ENCODE measurements around the gene PCDH9.

The PCDH9 gene

GRCh38 chr13:66663711-66664110, 566.4 kb downstream of the PCDH9 start:
- Histone ChIP-seq H3K36me3 (ENCODE audit: insufficient read depth, low read length) (no peaks in the 10 kb centered on the region), H3K4me2 (ENCODE audit: low read length) (no peak overlapping the region), H3K9me3 (replicated peaks; ENCODE audit: low read length) (no peaks in the 10 kb centered on the region), H3K4me1 (ENCODE audit: control insufficient read depth, insufficient read depth, low read length) (peaks cover 34% of the 10 kb centered on the region), H3K27me3 (ENCODE audit: control insufficient read depth, insufficient read depth, low read length) (no peaks in the 10 kb centered on the region), H3K4me3 (ENCODE audit: low read length) (no peak overlapping the region), H3K9ac (ENCODE audit: low read depth, low read length) (no peak overlapping the region)

- Histone ChIP-seq H3K9me3 (replicated peaks; ENCODE audit: low read length) (no peaks in the 10 kb centered on the region), H3K4me3 (ENCODE audit: low read length) (no peak overlapping the region), H3K9ac (ENCODE audit: low read depth, low read length) (no peak overlapping the region)
Measured at GRCh38 chr13:66663206-66663605, 566.9 kb downstream of the PCDH9 start.

GRCh38 chr13:66661336-66661735, 568.8 kb downstream of the PCDH9 start:
- Histone ChIP-seq H3K27me3 (ENCODE audit: control insufficient read depth, insufficient read depth, low read length) (no peaks in the 10 kb centered on the region), H3K9ac (ENCODE audit: low read depth, low read length) (no peak overlapping the region), H3K9me3 (replicated peaks; ENCODE audit: low read length) (no peaks in the 10 kb centered on the region), H3K4me3 (ENCODE audit: low read length) (no peak overlapping the region), H3K4me1 (ENCODE audit: control insufficient read depth, insufficient read depth, low read length) (peaks cover 42% of the 10 kb centered on the region), H3K36me3 (ENCODE audit: insufficient read depth, low read length) (no peaks in the 10 kb centered on the region), H3K4me2 (ENCODE audit: low read length) (no peak overlapping the region)

More at GRCh38 chr13:66663206-66663605, 566.9 kb downstream of the PCDH9 start:
- H3K27me3 ChIP-seq (ENCODE audit: control insufficient read depth, insufficient read depth, low read length): no peaks in the 10 kb centered on the region
- H3K36me3 ChIP-seq (ENCODE audit: insufficient read depth, low read length): no peaks in the 10 kb centered on the region
- no peak overlapping the region for H3K4me2 ChIP-seq (ENCODE audit: low read length)
- peaks cover 35% of the 10 kb centered on the region for H3K4me1 ChIP-seq (ENCODE audit: control insufficient read depth, insufficient read depth, low read length)

GRCh38 chr13:66660468-66660813, 569.7 kb downstream of the PCDH9 start:
- Histone ChIP-seq H3K4me2 (ENCODE audit: low read length) (no peak overlapping the region), H3K9me3 (replicated peaks; ENCODE audit: low read length) (no peaks in the 10 kb centered on the region), H3K9ac (ENCODE audit: low read depth, low read length) (no peak overlapping the region), H3K36me3 (ENCODE audit: insufficient read depth, low read length) (no peaks in the 10 kb centered on the region), H3K4me3 (ENCODE audit: low read length) (no peak overlapping the region), H3K4me1 (ENCODE audit: control insufficient read depth, insufficient read depth, low read length) (peaks cover 35% of the 10 kb centered on the region), H3K27me3 (ENCODE audit: control insufficient read depth, insufficient read depth, low read length) (no peaks in the 10 kb centered on the region)

GRCh38 chr13:66659701-66660467, 570.3 kb downstream of the PCDH9 start:
- peak overlapping the region; percentile 68 for H3K4me2 ChIP-seq (ENCODE audit: low read length)
- H3K27me3 ChIP-seq (ENCODE audit: control insufficient read depth, insufficient read depth, low read length): no peaks in the 10 kb centered on the region
- no peaks in the 10 kb centered on the region for H3K36me3 ChIP-seq (ENCODE audit: insufficient read depth, low read length)
- H3K9me3 ChIP-seq (replicated peaks; ENCODE audit: low read length): no peaks in the 10 kb centered on the region
- peak overlapping the region; percentile 11 for H3K4me3 ChIP-seq (ENCODE audit: low read length)
- peaks cover 35% of the 10 kb centered on the region for H3K4me1 ChIP-seq (ENCODE audit: control insufficient read depth, insufficient read depth, low read length)
- peak overlapping the region; percentile 58 for H3K9ac ChIP-seq (ENCODE audit: low read depth, low read length)

GRCh38 chr13:66659286-66659685, 570.9 kb downstream of the PCDH9 start:
- Histone ChIP-seq H3K4me2 (ENCODE audit: low read length) (peak overlapping the region; percentile 68), H3K36me3 (ENCODE audit: insufficient read depth, low read length) (no peaks in the 10 kb centered on the region), H3K9me3 (replicated peaks; ENCODE audit: low read length) (no peaks in the 10 kb centered on the region), H3K4me1 (ENCODE audit: control insufficient read depth, insufficient read depth, low read length) (peaks cover 35% of the 10 kb centered on the region), H3K4me3 (ENCODE audit: low read length) (no peak overlapping the region), H3K27me3 (ENCODE audit: control insufficient read depth, insufficient read depth, low read length) (no peaks in the 10 kb centered on the region), H3K9ac (ENCODE audit: low read depth, low read length) (peak overlapping the region; percentile 58)

GRCh38 chr13:66657165-66657881, 572.8 kb downstream of the PCDH9 start:
- Histone ChIP-seq H3K4me1 (ENCODE audit: control insufficient read depth, insufficient read depth, low read length) (peaks cover 35% of the 10 kb centered on the region), H3K4me2 (ENCODE audit: low read length) (peak overlapping the region; percentile 33), H3K36me3 (ENCODE audit: insufficient read depth, low read length) (no peaks in the 10 kb centered on the region), H3K4me3 (ENCODE audit: low read length) (no peak overlapping the region), H3K9me3 (replicated peaks; ENCODE audit: low read length) (no peaks in the 10 kb centered on the region), H3K9ac (ENCODE audit: low read depth, low read length) (peak overlapping the region; percentile 14), H3K27me3 (ENCODE audit: control insufficient read depth, insufficient read depth, low read length) (no peaks in the 10 kb centered on the region)

- no peak overlapping the region for H3K9ac ChIP-seq (ENCODE audit: low read depth, low read length)
- H3K36me3 ChIP-seq (ENCODE audit: insufficient read depth, low read length): no peaks in the 10 kb centered on the region
- no peak overlapping the region for H3K4me3 ChIP-seq (ENCODE audit: low read length)
- H3K4me2 ChIP-seq (ENCODE audit: low read length): no peak overlapping the region
- H3K4me1 ChIP-seq (ENCODE audit: control insufficient read depth, insufficient read depth, low read length): peaks cover 32% of the 10 kb centered on the region
- H3K9me3 ChIP-seq (replicated peaks; ENCODE audit: low read length): no peaks in the 10 kb centered on the region
- no peaks in the 10 kb centered on the region for H3K27me3 ChIP-seq (ENCODE audit: control insufficient read depth, insufficient read depth, low read length)
Measured at GRCh38 chr13:66655847-66656454, 574.2 kb downstream of the PCDH9 start.

- H3K9me3 ChIP-seq (replicated peaks; ENCODE audit: low read length): no peaks in the 10 kb centered on the region
- no peak overlapping the region for H3K4me3 ChIP-seq (ENCODE audit: low read length)
- H3K27me3 ChIP-seq (ENCODE audit: control insufficient read depth, insufficient read depth, low read length): no peaks in the 10 kb centered on the region
- H3K4me1 ChIP-seq (ENCODE audit: control insufficient read depth, insufficient read depth, low read length): no peaks in the 10 kb centered on the region
- no peak overlapping the region for H3K9ac ChIP-seq (ENCODE audit: low read depth, low read length)
- no peaks in the 10 kb centered on the region for H3K36me3 ChIP-seq (ENCODE audit: insufficient read depth, low read length)
- no peak overlapping the region for H3K4me2 ChIP-seq (ENCODE audit: low read length)
Measured at GRCh38 chr13:66644855-66645460, 585.2 kb downstream of the PCDH9 start.

- no peak overlapping the region for H3K4me2 ChIP-seq (ENCODE audit: low read length)
- no peaks in the 10 kb centered on the region for H3K9me3 ChIP-seq (replicated peaks; ENCODE audit: low read length)
- no peak overlapping the region for H3K9ac ChIP-seq (ENCODE audit: low read depth, low read length)
- H3K36me3 ChIP-seq (ENCODE audit: insufficient read depth, low read length): no peaks in the 10 kb centered on the region
- H3K4me1 ChIP-seq (ENCODE audit: control insufficient read depth, insufficient read depth, low read length): peaks cover 9% of the 10 kb centered on the region
- H3K4me3 ChIP-seq (ENCODE audit: low read length): no peak overlapping the region
- H3K27me3 ChIP-seq (ENCODE audit: control insufficient read depth, insufficient read depth, low read length): no peaks in the 10 kb centered on the region
Measured at GRCh38 chr13:66640231-66640630, 589.9 kb downstream of the PCDH9 start.

- H3K4me3 ChIP-seq (ENCODE audit: low read length): no peak overlapping the region
- H3K9ac ChIP-seq (ENCODE audit: low read depth, low read length): no peak overlapping the region
- H3K4me2 ChIP-seq (ENCODE audit: low read length): no peak overlapping the region
- peaks cover 21% of the 10 kb centered on the region for H3K4me1 ChIP-seq (ENCODE audit: control insufficient read depth, insufficient read depth, low read length)
- H3K36me3 ChIP-seq (ENCODE audit: insufficient read depth, low read length): no peaks in the 10 kb centered on the region
- no peaks in the 10 kb centered on the region for H3K27me3 ChIP-seq (ENCODE audit: control insufficient read depth, insufficient read depth, low read length)
- no peaks in the 10 kb centered on the region for H3K9me3 ChIP-seq (replicated peaks; ENCODE audit: low read length)
Measured at GRCh38 chr13:66639044-66639443, 591.1 kb downstream of the PCDH9 start.
